H1 (cell line): ENCODE results near the gene CGNL1. TPM values are rescaled to one million over a fixed set of nuclear protein-coding genes. Genes with fewer than 3 reads are reported as not detected.

Source experiments
- CTCF ChIA-PET: fragments of 300-600 bp; sonication (Branson Sonifier 250); formaldehyde crosslinking; loops from one replicate; lab custom pipeline; 2021; ENCODE audit not compliant: partially characterized antibody; lab: Charles Lee
- POLR2A ChIA-PET: fragments of 300-600 bp; sonication (Branson Sonifier 250); formaldehyde crosslinking; loops from one replicate; lab custom pipeline; 2021; ENCODE audit warnings: inconsistent platforms; ENCODE audit not compliant: partially characterized antibody; lab: Charles Lee
- DNase-seq, 2 experiments: peaks; one replicate each; pipeline versions ENCODE4 v3.0.0 to v3.0.0-alpha.2; 2010 to 2022; ENCODE audit warnings: low spot score in 2 of 2, low read depth in 1 of 2, mixed read lengths in 1 of 2
- FAIRE-seq: peaks from 2 replicates; lab custom pipeline; 2011; peaks lifted over from hg19 to GRCh38; lab: Jason Lieb, UNC
- H2AFZ ChIP-seq: 2 replicates; pipeline ENCODE4 v1.8.1; 2012; ENCODE audit warnings: low read length, inconsistent platforms
- H2AK5ac ChIP-seq: 2 replicates; pipeline ENCODE4 v1.6.1; 2013; ENCODE audit warnings: low read depth, low read length
- H2BK120ac ChIP-seq: replicated peaks from 2 replicates; pipeline ENCODE3; 2013; ENCODE audit warnings: low read depth, low read length, inconsistent platforms
- H2BK12ac ChIP-seq: 2 replicates; pipeline ENCODE4 v1.6.1; 2013; ENCODE audit warnings: low read depth, low read length
- H2BK15ac ChIP-seq: 2 replicates; pipeline ENCODE4 v1.6.1; 2013; ENCODE audit warnings: low read length
- H2BK20ac ChIP-seq: 2 replicates; pipeline ENCODE4 v1.6.1; 2013; ENCODE audit warnings: low read length
- H2BK5ac ChIP-seq: 2 replicates; pipeline ENCODE4 v1.6.1; 2013; ENCODE audit warnings: low read depth, low read length
- H3K14ac ChIP-seq: 2 replicates; pipeline ENCODE4 v1.6.1; 2013; ENCODE audit warnings: inconsistent platforms; ENCODE audit not compliant: insufficient read length
- H3K18ac ChIP-seq: 2 replicates; pipeline ENCODE4 v1.6.1; 2013; ENCODE audit warnings: low read length; ENCODE audit errors: extremely low read depth
- H3K23ac ChIP-seq: 2 replicates; pipeline ENCODE4 v1.6.1; 2013; ENCODE audit warnings: inconsistent platforms; ENCODE audit not compliant: insufficient read length
- H3K23me2 ChIP-seq: 2 replicates; pipeline ENCODE4 v1.6.1; 2013; ENCODE audit warnings: low read depth, low read length
- H3K27ac ChIP-seq: 2 replicates; pipeline ENCODE4 v1.6.1; 2011; ENCODE audit warnings: low read depth, low read length, inconsistent platforms
- H3K27me3 ChIP-seq, 4 experiments: replicated peaks in 1 of 4; 1 replicate in 1 of 4; 2 replicates in 3 of 4; pipeline versions ENCODE4 v1.6.1 to v1.8.1; 2011 to 2013; ENCODE audit warnings: low read length in 3 of 4, mild to moderate bottlenecking in 3 of 4, inconsistent platforms in 2 of 4, mixed read lengths in 2 of 4, moderate library complexity in 1 of 4; ENCODE audit not compliant: control insufficient read depth in 3 of 4, insufficient read depth in 3 of 4; ENCODE audit errors: extremely low read depth in 1 of 4
- H3K36me3 ChIP-seq, 4 experiments: 2 replicates each; pipeline versions ENCODE4 v1.6.1 to v1.8.1; 2011 to 2013; ENCODE audit warnings: mild to moderate bottlenecking in 4 of 4, low read length in 3 of 4, moderate library complexity in 2 of 4, control low read depth in 1 of 4, inconsistent platforms in 1 of 4; ENCODE audit not compliant: insufficient read depth in 4 of 4, control insufficient read depth in 2 of 4
- H3K4ac ChIP-seq: replicated peaks from 2 replicates; pipeline ENCODE3; 2013; ENCODE audit warnings: low read length, low read depth, mixed read lengths, inconsistent platforms; ENCODE audit not compliant: insufficient read length
- H3K4me1 ChIP-seq, 4 experiments: replicated peaks in 1 of 4; 1 replicate in 1 of 4; 2 replicates in 3 of 4; pipeline versions ENCODE4 v1.6.1 to v1.8.1; 2011 to 2013; ENCODE audit warnings: low read length in 3 of 4, inconsistent platforms in 2 of 4, mixed read lengths in 1 of 4; ENCODE audit not compliant: insufficient read depth in 4 of 4, control insufficient read depth in 3 of 4
- H3K4me2 ChIP-seq, 2 experiments: 2 replicates each; pipeline versions ENCODE4 v1.6.1 to v1.8.1; 2011 to 2013; ENCODE audit warnings: low read depth in 2 of 2, low read length in 2 of 2, control low read depth in 1 of 2, inconsistent platforms in 1 of 2, mild to moderate bottlenecking in 1 of 2; ENCODE audit not compliant: insufficient read depth in 1 of 2
- H3K4me3 ChIP-seq, 4 experiments: fragments of 200-600, 300-600 bp in 1 of 4; sonication (generic), shearing (Covaris generic), sonication (Bioruptor Twin) in 1 of 4; 2 replicates each; pipeline versions ENCODE4 v1.5.1 to v1.8.1; 2011 to 2016; ENCODE audit warnings: low read length in 4 of 4, low read depth in 3 of 4, control low read depth in 2 of 4, inconsistent platforms in 2 of 4, mild to moderate bottlenecking in 2 of 4, mixed read lengths in 1 of 4, moderate library complexity in 1 of 4; ENCODE audit not compliant: insufficient read depth in 2 of 4; ENCODE audit errors: extremely low read depth in 1 of 4
- H3K56ac ChIP-seq: replicated peaks from 2 replicates; pipeline ENCODE3; 2013; ENCODE audit warnings: low read depth, mild to moderate bottlenecking, mixed read lengths, low read length, inconsistent platforms; ENCODE audit not compliant: insufficient read length
- H3K79me1 ChIP-seq: 2 replicates; pipeline ENCODE4 v1.6.1; 2013; ENCODE audit warnings: low read depth, low read length, control low read depth
- H3K79me2 ChIP-seq, 2 experiments: 2 replicates each; pipeline versions ENCODE4 v1.6.1 to v1.8.1; 2012 to 2013; ENCODE audit warnings: low read length in 2 of 2, mild to moderate bottlenecking in 2 of 2, inconsistent platforms in 1 of 2; ENCODE audit not compliant: insufficient read depth in 2 of 2, control insufficient read depth in 1 of 2
- H3K9ac ChIP-seq, 4 experiments: replicated peaks in 1 of 4; 1 replicate in 1 of 4; 2 replicates in 3 of 4; pipeline versions ENCODE4 v1.6.1 to v1.8.1; 2011 to 2013; ENCODE audit warnings: low read depth in 3 of 4, low read length in 3 of 4, control low read depth in 2 of 4, mild to moderate bottlenecking in 2 of 4, moderate library complexity in 2 of 4, inconsistent platforms in 1 of 4; ENCODE audit errors: extremely low read depth in 1 of 4
- H3K9me3 ChIP-seq, 2 experiments: 2 replicates each; pipeline versions ENCODE4 v1.6.1 to v1.8.1; 2012 to 2013; ENCODE audit warnings: mild to moderate bottlenecking in 2 of 2, moderate library complexity in 2 of 2, control low read depth in 1 of 2, inconsistent platforms in 1 of 2, low read depth in 1 of 2, low read length in 1 of 2, mixed read lengths in 1 of 2; ENCODE audit not compliant: insufficient read depth in 2 of 2
- H4K20me1 ChIP-seq, 2 experiments: replicated peaks in 1 of 2; 2 replicates each; pipeline versions ENCODE3 to v1.8.1; 2011 to 2013; ENCODE audit warnings: inconsistent platforms in 2 of 2, low read length in 2 of 2, mild to moderate bottlenecking in 1 of 2; ENCODE audit not compliant: insufficient read depth in 2 of 2, control insufficient read depth in 1 of 2
- H4K5ac ChIP-seq: 2 replicates; pipeline ENCODE4 v1.6.1; 2013; ENCODE audit warnings: low read length, low read depth, mixed read lengths, inconsistent platforms; ENCODE audit not compliant: insufficient read length
- H4K8ac ChIP-seq: 2 replicates; pipeline ENCODE4 v1.8.0; 2013; ENCODE audit warnings: mild to moderate bottlenecking, moderate library complexity, low read length, inconsistent platforms; ENCODE audit not compliant: insufficient read depth; ENCODE audit errors: extremely low read depth
- H4K91ac ChIP-seq: replicated peaks from 2 replicates; pipeline ENCODE3; 2013; ENCODE audit warnings: low read length, mixed read lengths, inconsistent platforms; ENCODE audit not compliant: insufficient read length
- CEBPB ChIP-seq: IDR thresholded peaks from 2 replicates; pipeline ENCODE4 v1.6.1; 2012; ENCODE audit warnings: low read depth, low read length
- CHD1 ChIP-seq: IDR thresholded peaks from 2 replicates; pipeline ENCODE4 v1.6.1; 2012; ENCODE audit warnings: low read depth, low read length, improper control_type of control experiment
- HDAC6 ChIP-seq: IDR thresholded peaks from one replicate; pipeline ENCODE4 v1.7.1; 2012; ENCODE audit warnings: low read depth, mild to moderate bottlenecking, inconsistent platforms, low read length, moderate library complexity
- KDM1A ChIP-seq: fragments of 200-600, 300-600 bp; sonication (generic); IDR thresholded peaks from 2 replicates; pipeline ENCODE4 v1.7.1; 2016; ENCODE audit warnings: mild to moderate bottlenecking, low read length, borderline replicate concordance
- MAX ChIP-seq: IDR thresholded peaks from 2 replicates; pipeline ENCODE4 v1.6.1; 2012; ENCODE audit warnings: inconsistent platforms
- NANOG ChIP-seq: IDR thresholded peaks from 2 replicates; pipeline ENCODE4 v1.6.1; 2011; ENCODE audit warnings: low read length, low read depth, mild to moderate bottlenecking, inconsistent platforms; ENCODE audit not compliant: insufficient read depth, poor library complexity, severe bottlenecking
- POLR2AphosphoS5 ChIP-seq: IDR thresholded peaks from 2 replicates; pipeline ENCODE4 v1.6.1; 2011; ENCODE audit warnings: low read depth, low read length
- RFX5 ChIP-seq: IDR thresholded peaks from 2 replicates; pipeline ENCODE4 v1.6.1; 2011; ENCODE audit warnings: low read depth, low read length, improper control_type of control experiment, borderline replicate concordance
- TAF1 ChIP-seq: IDR thresholded peaks from 2 replicates; pipeline ENCODE4 v1.6.1; 2011; ENCODE audit warnings: mild to moderate bottlenecking, low read depth, low read length
- TCF12 ChIP-seq: IDR thresholded peaks from 2 replicates; pipeline ENCODE4 v1.6.1; 2011; ENCODE audit warnings: low read depth, mild to moderate bottlenecking, low read length
- WGBS, 2 experiments: shearing (Covaris generic) in 1 of 2; methylation state at CpG; one replicate each; pipeline versions ENCODE4 v1.1.6 to v1.1.7; 2013 to 2015; ENCODE audit warnings: low lambda C conversion rate in 2 of 2, mixed read lengths in 2 of 2, inconsistent platforms in 1 of 2, low coverage in 1 of 2, missing lambda C conversion rate in 1 of 2; ENCODE audit not compliant: insufficient replicate concordance in 2 of 2, insufficient coverage in 1 of 2, insufficient read length in 1 of 2; ENCODE audit errors: extremely low coverage in 1 of 2, missing lambda C conversion rate in 1 of 2; 5-methylcytosine and 5-hydroxymethylcytosine counted together
- polyA plus RNA-seq, 7 experiments: library from polyadenylated mRNA; depleted of rRNA in 3 of 7; stranded (reverse) in 5 of 7; unstranded in 2 of 7; fragments of >200 nt in 5 of 7; fragments of 200-250 nt in 2 of 7; gene quantifications; 1 replicate in 5 of 7; 2 replicates in 1 of 7; 4 replicates in 1 of 7; pipeline versions ENCODE4 v1.2.1 to v1.2.3, GENCODE V29; 2011 to 2013; ENCODE audit warnings: missing spikeins in 2 of 7, mixed read lengths in 2 of 7
- total RNA-seq: library from RNA; stranded (reverse); fragmentation: NEBNext Ultra II Directional; extraction: Animal tissue kit (Norgen Biotek cat#: 25700); gene quantifications from 2 replicates; pipeline ENCODE4 v1.2.1, GENCODE V29; 2021
- TF ChIP-seq, protein P1 (sequence below): IDR thresholded peaks from 2 replicates; pipeline ENCODE4 v1.6.1; 2011; ENCODE audit warnings: low read depth, mild to moderate bottlenecking, low read length; ENCODE audit not compliant: insufficient read depth
- TF ChIP-seq, protein P2 (sequence below): IDR thresholded peaks from 2 replicates; pipeline ENCODE4 v1.6.1; 2011; ENCODE audit warnings: low read length, improper control_type of control experiment

The CGNL1 gene
- total and polyA plus RNA-seq, 2 of the 8 experiments (the other 6 are each of a cell fraction or from before 2014, with no cell fraction given), result 21.8 to 75.6 TPM

DNA sequence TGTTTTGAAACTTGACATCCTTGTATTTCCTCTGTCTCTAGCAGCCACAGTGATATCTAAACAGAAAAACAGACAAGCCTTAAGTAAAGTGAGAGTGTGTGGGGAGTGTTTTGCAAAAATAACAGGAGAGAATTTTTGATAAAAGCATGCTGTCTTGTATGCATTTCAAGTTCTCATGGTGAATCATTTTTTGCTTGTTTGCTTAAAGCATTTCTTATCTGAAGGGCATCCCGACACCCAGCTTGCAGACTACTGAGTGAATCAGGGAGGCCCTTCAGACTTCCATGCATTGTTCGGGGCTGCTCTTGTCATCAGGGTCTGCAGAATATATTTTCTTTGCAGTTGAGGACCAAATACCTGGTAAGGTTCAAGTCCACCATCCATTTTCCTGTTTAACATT is 8.5 kb downstream of the CGNL1 start:
- peak overlapping the region in 1 of 2 experiments; percentile 100; a peak in 1 of 4 replicates for H3K4me2 ChIP-seq
- no peak overlapping the region; a peak in 1 of 8 replicates for H3K4me3 ChIP-seq
- H3K18ac ChIP-seq, result no peak overlapping the region
- 0 out of 2 replicates have a peak overlapping the region, but pooled peaks have one; percentile 84 for H2BK5ac ChIP-seq
- ChIA-PET POLR2A (interaction anchor here (0.9 to 9.3 kb wide), 9 partner anchors 9 to 113 kb away, joined by 3 to 103 read pairs (median 6); partner anchors contain the start of gene CGNL1), CTCF (interaction anchor here (0.7 to 4.5 kb wide), 13 partner anchors 9 to 124 kb away, joined by 3 to 19 read pairs (median 5); partner anchors contain the start of gene CGNL1)
- H3K79me1 ChIP-seq, result peaks cover 11% of the 10 kb centered on the region
- no peak overlapping the region for H3K9ac ChIP-seq
- peak overlapping the region; percentile 89; the same call in 1 of the 2 replicates for H2BK12ac ChIP-seq
- no peak overlapping the region; the same call in 1 of the 2 replicates for H2AK5ac ChIP-seq
- H3K56ac ChIP-seq, result no peak overlapping the region
- no peaks in the 10 kb centered on the region for H3K27me3 ChIP-seq
- H3K4ac ChIP-seq, result peak overlapping the region; percentile 70
- DNase-seq, result no peak
- H3K27ac ChIP-seq, result 0 out of 2 replicates have a peak overlapping the region, but pooled peaks have one; percentile 26
- H3K23me2 ChIP-seq, result peaks cover 9% of the 10 kb centered on the region; the same call in 1 of the 2 replicates
- peaks cover 15 to 42% (median 38%) of the 10 kb centered on the region in 4 experiments for H3K4me1 ChIP-seq
- no peak overlapping the region for H4K8ac ChIP-seq
- no peak overlapping the region for H2AFZ ChIP-seq
- peaks cover 0 to 76% of the 10 kb centered on the region in 2 experiments; a peak in 3 of 4 replicates for H3K79me2 ChIP-seq
- H3K9me3 ChIP-seq, result no peaks in the 10 kb centered on the region
- no peak overlapping the region for H3K14ac ChIP-seq
- peak overlapping the region; percentile 4 for H2BK120ac ChIP-seq
- no peak overlapping the region for H3K23ac ChIP-seq
- 94% methylated on average over 2 of the region's 2 CpGs; no CpG with 5 or more reads in 1 of the 2 experiments for WGBS, 2 experiments
- H2BK20ac ChIP-seq, result peak overlapping the region; percentile 51; the same call in 1 of the 2 replicates
- H4K20me1 ChIP-seq, result no peaks in the 10 kb centered on the region
- no peak for FAIRE-seq
- peak overlapping the region; percentile 35 for H4K5ac ChIP-seq
- H4K91ac ChIP-seq, result no peak overlapping the region
- H2BK15ac ChIP-seq, result no peak overlapping the region
- no peaks in the 10 kb centered on the region for H3K36me3 ChIP-seq
- no peak for TF ChIP-seq KDM1A
- TF ChIP-seq TCF12, result no peak
- no peak for TF ChIP-seq RFX5
- TF ChIP-seq CHD1, result no peak
- TF ChIP-seq, protein P1, sequence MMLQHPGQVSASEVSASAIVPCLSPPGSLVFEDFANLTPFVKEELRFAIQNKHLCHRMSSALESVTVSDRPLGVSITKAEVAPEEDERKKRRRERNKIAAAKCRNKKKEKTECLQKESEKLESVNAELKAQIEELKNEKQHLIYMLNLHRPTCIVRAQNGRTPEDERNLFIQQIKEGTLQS, result no peak
- TF ChIP-seq HDAC6, result no peak
- no peak for TF ChIP-seq MAX
- TF ChIP-seq CEBPB, result no peak
- no peak for TF ChIP-seq POLR2AphosphoS5
- TF ChIP-seq NANOG, result no peak
- no peak for TF ChIP-seq TAF1
- TF ChIP-seq, protein P2, sequence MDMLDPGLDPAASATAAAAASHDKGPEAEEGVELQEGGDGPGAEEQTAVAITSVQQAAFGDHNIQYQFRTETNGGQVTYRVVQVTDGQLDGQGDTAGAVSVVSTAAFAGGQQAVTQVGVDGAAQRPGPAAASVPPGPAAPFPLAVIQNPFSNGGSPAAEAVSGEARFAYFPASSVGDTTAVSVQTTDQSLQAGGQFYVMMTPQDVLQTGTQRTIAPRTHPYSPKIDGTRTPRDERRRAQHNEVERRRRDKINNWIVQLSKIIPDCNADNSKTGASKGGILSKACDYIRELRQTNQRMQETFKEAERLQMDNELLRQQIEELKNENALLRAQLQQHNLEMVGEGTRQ, result no peak
